Activated T-helper 9 cell treated with anti-CD3 and anti-CD28 coated beads, Interleukin-2, amount 50 U/mL, for 16 hours (primary cell): Measurements from ENCODE around the gene TEP1.
"Not testable (repeated sequence)": the region's sequence is repeated elsewhere in the genome, so short reads cannot be mapped to it uniquely, and the experiment has no call there.

Source experiments
- DNase-seq: peaks from one replicate; pipeline ENCODE4 v3.0.0-alpha.2; 2020; ENCODE audit warnings: low read depth

TEP1 gene

DNA sequence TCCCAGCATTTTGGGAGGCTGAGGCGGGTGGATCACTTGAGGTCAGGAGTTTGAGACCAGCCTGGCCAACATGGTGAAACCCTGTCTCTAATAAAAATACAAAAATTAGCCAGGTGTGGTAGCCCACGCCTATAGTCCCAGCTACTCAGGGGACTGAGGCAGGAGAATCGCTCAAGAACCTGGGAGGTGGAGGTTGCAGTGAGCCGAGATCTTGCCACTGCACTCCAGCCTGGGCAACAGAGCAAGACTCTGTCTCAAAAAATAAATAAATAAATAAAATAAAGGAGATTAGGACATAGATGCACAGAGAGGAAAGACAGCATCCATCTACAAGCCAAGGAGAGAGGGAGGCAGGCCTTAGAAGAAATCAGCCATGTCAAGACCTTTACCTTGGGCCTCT is 72.3 kb downstream of the TEP1 start:
- not testable (repeated sequence) for DNase-seq

DNA sequence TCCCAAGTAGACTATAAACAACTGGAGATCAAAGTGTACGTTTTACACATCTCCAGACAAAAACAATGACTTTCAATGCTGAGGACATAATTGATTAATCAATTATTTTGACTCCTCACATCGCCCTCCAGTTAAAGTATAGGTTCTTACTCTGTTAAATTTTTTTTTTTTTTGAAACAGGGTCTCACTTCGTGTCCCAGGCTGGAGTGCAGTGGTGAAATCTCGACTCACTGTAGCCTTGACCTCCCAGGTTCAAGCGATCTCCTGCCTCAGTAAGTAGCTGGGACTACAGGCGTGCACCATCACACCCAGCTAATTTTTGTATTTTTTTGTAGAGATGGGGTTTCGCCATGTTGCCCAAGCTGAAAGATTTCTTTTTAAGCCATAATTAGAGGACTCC is 79.3 kb downstream of the TEP1 start:
- DNase-seq, result no peak

DNA sequence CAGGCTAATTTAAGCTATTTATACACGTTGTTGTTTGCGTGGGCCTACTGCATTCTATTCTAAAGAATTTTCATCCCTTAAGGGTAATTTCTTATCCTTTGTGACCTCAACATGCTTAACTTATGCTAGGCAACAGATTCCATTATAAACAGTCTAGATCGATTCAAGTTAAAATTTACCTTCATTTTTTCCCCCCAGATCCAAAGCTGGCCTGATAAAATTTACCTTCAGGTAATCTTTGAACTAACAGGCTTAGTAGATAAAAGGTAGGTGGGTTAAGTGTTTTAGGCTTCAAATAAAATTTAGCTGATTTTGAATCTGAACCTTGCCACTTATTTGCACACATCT is 79.8 kb downstream of the TEP1 start:
- no peak for DNase-seq

DNA sequence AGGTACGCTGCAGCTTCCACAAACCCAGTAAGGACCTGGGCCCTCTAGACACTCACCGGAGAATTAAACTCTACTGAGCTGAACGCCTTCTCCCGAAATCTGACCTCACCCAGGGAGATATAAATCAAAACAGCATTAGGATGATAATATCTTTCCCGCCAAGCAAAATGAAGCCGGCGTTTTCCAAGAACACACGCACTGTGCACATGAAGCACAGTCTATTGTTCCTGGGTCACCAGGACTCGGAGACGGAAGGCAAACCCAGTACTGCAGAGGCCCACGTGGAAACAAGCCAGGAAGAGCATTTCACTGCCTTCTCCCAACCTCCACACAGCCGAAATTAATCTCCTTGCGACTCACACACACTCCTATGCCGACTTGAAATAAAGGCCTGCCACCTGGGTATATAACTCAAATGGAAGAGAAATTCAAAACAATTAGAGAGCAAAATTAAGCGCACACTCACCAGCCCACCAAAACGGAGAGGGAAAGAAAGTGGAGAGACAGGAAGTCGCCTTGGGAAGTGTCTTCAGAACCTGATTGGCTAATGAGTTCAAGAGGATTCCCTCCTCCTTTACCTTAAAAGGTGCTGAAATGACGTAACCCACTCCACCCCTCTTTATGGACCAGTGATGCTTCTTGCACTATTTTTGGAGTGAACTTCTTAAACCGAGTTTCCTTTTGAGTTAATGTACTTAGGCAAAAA is 80.4 kb downstream of the TEP1 start, which contains the start of gene CCNB1IP1:
CCNB1IP1 (minus strand) TSS at position 492 of the 706 bp plus-strand sequence. CDS start 16,756 bp downstream, outside the sequence.
- peak; percentile 16 for DNase-seq

DNA sequence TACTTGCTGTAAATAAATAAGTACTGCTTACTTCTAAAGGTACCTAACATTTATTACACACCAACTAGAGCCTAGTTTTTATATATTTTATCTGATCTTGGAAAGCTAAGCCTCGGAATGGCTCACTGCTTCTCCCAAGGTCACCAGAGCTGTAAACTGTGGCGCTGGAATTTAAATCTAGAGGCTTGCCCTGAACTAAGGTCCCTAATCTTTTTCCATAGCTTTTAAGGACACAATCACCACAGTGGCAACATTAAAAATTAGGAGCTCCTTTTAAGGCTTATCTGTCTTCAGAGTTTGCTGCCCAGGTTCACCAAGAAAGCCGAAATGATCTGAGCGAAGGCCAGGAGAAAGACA is 80.9 kb downstream of the TEP1 start:
- no peak for DNase-seq

DNA sequence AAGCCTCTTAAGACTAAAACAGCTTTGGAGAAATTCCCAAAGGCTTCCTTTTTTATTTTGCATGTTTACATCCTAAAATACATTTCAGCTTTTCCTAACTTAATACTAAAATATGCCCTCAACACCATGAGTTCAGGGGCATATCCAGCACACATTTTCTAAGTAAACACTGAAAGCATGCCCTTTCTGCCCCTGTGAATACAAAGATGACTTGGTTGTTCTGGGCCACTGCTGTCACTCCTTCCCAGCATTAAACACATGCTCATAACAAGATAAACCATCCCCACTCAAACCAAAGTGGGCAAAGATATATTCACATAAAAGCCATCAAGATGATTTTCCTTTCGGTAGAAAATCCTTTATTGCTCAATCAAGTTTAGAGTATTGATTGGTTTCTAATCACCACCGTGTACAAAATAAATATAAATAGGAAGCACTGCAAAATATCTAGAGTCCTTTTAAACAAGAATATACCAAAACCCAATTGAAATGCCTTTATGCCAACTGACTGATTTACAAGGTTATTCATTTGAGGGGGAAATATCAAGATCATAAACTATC is 82.2 kb downstream of the TEP1 start:
- no peak for DNase-seq

DNA sequence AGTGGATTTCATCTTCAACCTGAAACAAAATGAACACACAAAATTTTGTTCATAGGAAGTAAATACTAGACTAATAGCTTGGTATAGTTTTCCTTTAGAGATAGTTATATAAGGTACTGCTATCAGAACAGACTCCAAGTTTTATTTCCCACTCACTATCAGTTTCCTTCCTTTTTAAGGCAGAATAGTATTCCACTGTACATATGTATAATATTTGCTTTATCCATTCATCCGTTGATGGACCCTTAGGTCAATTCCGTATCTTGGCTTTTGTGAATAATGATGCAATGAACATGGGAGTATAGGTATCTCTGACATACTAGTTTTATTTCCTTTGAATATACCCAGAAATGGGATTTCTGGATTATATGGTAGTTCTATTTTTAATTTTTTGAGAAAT is 83.9 kb downstream of the TEP1 start:
- DNase-seq, result no peak

DNA sequence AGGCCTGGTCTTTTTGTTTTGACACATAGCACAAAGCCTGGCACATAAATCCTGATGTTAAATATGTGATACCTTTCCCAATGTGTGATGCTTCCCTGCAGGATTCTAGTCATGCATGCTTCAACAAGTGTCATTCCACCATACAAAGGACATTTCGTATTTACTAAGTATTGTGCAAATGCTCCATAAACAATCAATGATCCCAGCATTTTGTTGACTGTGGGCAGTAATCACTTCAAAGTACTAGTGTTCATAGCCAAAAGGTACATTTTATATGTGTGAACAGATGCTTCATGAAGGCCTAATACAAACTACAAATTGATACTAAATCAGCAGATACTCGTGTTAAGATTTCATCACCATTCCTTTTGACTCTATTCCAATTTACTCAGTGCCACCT is 84.6 kb downstream of the TEP1 start:
- DNase-seq, result no peak

DNA sequence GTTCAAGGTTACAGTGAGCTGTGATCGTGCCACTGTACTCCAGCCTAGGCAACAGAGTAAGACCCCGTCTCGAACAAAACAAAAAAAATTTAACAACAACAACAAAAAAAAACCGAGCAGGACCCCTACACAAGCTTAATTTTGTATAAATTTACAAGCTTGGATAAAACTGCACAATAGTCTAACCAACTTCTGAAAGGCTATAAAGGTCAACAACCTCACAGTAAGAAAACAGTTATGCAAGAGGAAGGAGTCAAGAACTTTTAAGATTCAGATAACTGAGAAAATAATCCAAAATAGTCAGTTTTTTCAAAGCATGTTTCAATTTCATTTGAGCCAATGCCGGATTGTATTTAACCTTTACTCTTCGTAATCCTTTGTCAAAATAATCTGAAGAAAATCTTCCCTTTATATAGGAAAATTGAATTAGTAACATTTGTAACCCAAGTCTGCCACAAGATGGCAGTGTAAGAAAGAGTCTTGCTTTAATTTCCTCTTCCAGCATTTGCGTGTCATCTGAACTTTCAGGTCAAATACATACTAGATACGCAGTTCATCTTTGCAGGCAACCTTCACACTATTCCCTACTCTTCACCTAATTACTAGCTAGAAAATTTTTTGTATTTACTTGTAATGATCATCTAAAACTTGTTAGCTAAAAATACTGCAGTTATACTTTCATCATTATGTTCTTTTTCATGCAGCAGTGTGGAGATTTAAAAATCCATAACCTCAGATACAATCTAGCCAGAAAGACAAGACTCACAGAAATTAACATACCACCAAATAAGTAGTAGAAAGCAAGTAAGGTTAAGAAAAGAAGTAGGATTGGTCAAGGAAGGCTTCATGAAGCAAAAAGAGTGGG is 86.1 kb downstream of the TEP1 start:
- DNase-seq, result no peak

DNA sequence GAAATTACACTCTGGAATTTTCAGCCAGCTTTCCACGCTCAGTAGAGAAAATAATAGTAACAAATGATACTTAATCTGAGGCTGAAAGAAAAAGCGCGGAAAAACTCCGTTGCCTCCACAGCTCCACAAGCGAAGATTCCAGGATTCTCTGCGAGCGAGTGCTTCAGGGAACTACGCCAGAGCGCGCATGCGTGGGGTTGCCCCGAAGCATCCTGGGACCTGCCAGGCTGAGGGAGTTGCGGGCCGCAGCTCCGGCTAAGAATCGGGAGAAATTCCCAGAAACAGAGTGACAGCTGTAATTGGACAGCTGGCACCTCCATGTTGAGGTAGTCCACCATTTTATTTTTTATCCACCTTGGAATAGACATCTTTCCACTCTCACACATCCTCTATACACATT is 95.6 kb downstream of the TEP1 start:
- no peak for DNase-seq
